SK-N-SH (cell line): ENCODE results near the gene TP73. TPM values are rescaled to one million over a fixed set of nuclear protein-coding genes. Genes with fewer than 3 reads are reported as not detected.

ENCODE experiments used
- CTCF ChIA-PET: fragments of 300-600, 350-600 bp; formaldehyde crosslinking; extraction: SDS; loops from one replicate; lab custom pipeline; 2021; lab: Yijun Ruan, JAX
- POLR2A ChIA-PET: fragments of 350-600 bp; sonication (Branson Sonifier 250); formaldehyde crosslinking; extraction: SDS; loops from one replicate; lab custom pipeline; 2020; ENCODE audit warnings: antibody characterized with exemption, inconsistent platforms; lab: Yijun Ruan, JAX
- DNase-seq: peaks from one replicate; pipeline ENCODE4 v3.0.0; 2012
- H2AFZ ChIP-seq: fragments of 200-600 bp; sonication (generic); 2 replicates; pipeline ENCODE4 v1.8.1; 2016; ENCODE audit warnings: antibody characterized with exemption, mild to moderate bottlenecking, low read depth
- H3F3A ChIP-seq: fragments of 200-600 bp; sonication (generic); replicated peaks from 2 replicates; pipeline ENCODE3; 2016; ENCODE audit warnings: antibody characterized with exemption, mild to moderate bottlenecking; ENCODE audit not compliant: insufficient read depth
- H3K27ac ChIP-seq, 2 experiments: fragments of 200-500 bp in 1 of 2; fragments of 200-600 bp in 1 of 2; sonication (Bioruptor generic) in 1 of 2; sonication (generic), shearing (Covaris generic) in 1 of 2; 2 replicates each; pipeline versions ENCODE4 v1.5.1 to v1.6.1; 2014 to 2016; ENCODE audit warnings: low read depth in 2 of 2, inconsistent platforms in 1 of 2, low read length in 1 of 2, mild to moderate bottlenecking in 1 of 2, mixed read lengths in 1 of 2
- H3K27me3 ChIP-seq: fragments of 200-600 bp; sonication (generic), shearing (Covaris generic); 2 replicates; pipeline ENCODE4 v1.6.1; 2016; ENCODE audit warnings: mixed run types; ENCODE audit not compliant: insufficient read depth
- H3K36me3 ChIP-seq, 2 experiments: fragments of 200-500 bp in 1 of 2; fragments of 200-600 bp in 1 of 2; sonication (Bioruptor generic) in 1 of 2; sonication (generic) in 1 of 2; replicated peaks in 1 of 2; 2 replicates each; pipeline versions ENCODE3 to v1.5.1; 2014 to 2016; ENCODE audit warnings: low read length in 1 of 2, mild to moderate bottlenecking in 1 of 2; ENCODE audit not compliant: insufficient read depth in 2 of 2, control insufficient read depth in 1 of 2
- H3K4me1 ChIP-seq, 2 experiments: fragments of 200-500 bp in 1 of 2; fragments of 200-600 bp in 1 of 2; sonication (Bioruptor generic) in 1 of 2; sonication (generic), shearing (Covaris generic) in 1 of 2; 2 replicates each; pipeline versions ENCODE4 v1.5.1 to v1.6.1; 2014 to 2016; ENCODE audit warnings: low read depth in 1 of 2, low read length in 1 of 2, mixed run types in 1 of 2; ENCODE audit not compliant: insufficient read depth in 2 of 2, control insufficient read depth in 1 of 2
- H3K4me2 ChIP-seq: fragments of 200-600 bp; sonication (generic), shearing (Covaris generic); 2 replicates; pipeline ENCODE4 v1.6.1; 2017; ENCODE audit warnings: mixed run types
- H3K4me3 ChIP-seq, 2 experiments: fragments of 200-500 bp in 1 of 2; fragments of 200-600 bp in 1 of 2; sonication (Bioruptor generic) in 1 of 2; sonication (generic), shearing (Covaris generic) in 1 of 2; 2 replicates each; pipeline versions ENCODE4 v1.5.1 to v1.8.1; 2014 to 2016; ENCODE audit warnings: low read depth in 2 of 2, inconsistent platforms in 1 of 2, low read length in 1 of 2, mild to moderate bottlenecking in 1 of 2, mixed read lengths in 1 of 2, moderate library complexity in 1 of 2
- H3K79me2 ChIP-seq: fragments of 200-600 bp; sonication (generic); 2 replicates; pipeline ENCODE4 v1.8.1; 2017; ENCODE audit warnings: mild to moderate bottlenecking; ENCODE audit not compliant: insufficient read depth
- H3K9ac ChIP-seq: fragments of 200-600 bp; sonication (generic); 2 replicates; pipeline ENCODE4 v1.6.1; 2017; ENCODE audit warnings: mixed run types
- H3K9me2 ChIP-seq: fragments of 200-600 bp; sonication (generic); 2 replicates; pipeline ENCODE4 v1.6.1; 2017; ENCODE audit warnings: mixed run types
- H3K9me3 ChIP-seq: fragments of 200-600 bp; sonication (generic); 2 replicates; pipeline ENCODE4 v1.6.1; 2017; ENCODE audit warnings: mixed run types, mild to moderate bottlenecking, moderate library complexity
- H4K20me1 ChIP-seq: fragments of 200-600 bp; sonication (generic); 2 replicates; pipeline ENCODE4 v1.6.1; 2017; ENCODE audit warnings: mild to moderate bottlenecking, mixed run types; ENCODE audit not compliant: insufficient read depth
- CHD2 ChIP-seq: fragments of 150-350 bp; IDR thresholded peaks from 2 replicates; pipeline ENCODE4 v1.6.1; 2018; ENCODE audit warnings: low read length; ENCODE audit not compliant: partially characterized antibody
- CTCF ChIP-seq: fragments of 200-600 bp; sonication (generic); IDR thresholded peaks from 2 replicates; pipeline ENCODE4 v1.6.1; 2017; ENCODE audit warnings: antibody characterized with exemption, mild to moderate bottlenecking, moderate library complexity
- EP300 ChIP-seq, 2 experiments: IDR thresholded peaks; 2 replicates each; pipeline versions ENCODE4 v1.4.0 to v1.6.1; 2012; ENCODE audit warnings: borderline replicate concordance in 1 of 2, low read depth in 1 of 2, low read length in 1 of 2
- EZH2phosphoT487 ChIP-seq: fragments of 200-600 bp; sonication (generic); IDR thresholded peaks from 2 replicates; pipeline ENCODE4 v1.6.1; 2017; ENCODE audit warnings: low read depth, mixed run types, mild to moderate bottlenecking, antibody characterized with exemption, moderate library complexity, borderline replicate concordance
- GATA2 ChIP-seq: sonication (generic); formaldehyde crosslinking; IDR thresholded peaks from 2 replicates; pipeline ENCODE4 v1.5.0; 2020; ENCODE audit warnings: mild to moderate bottlenecking, missing genetic modification reagents
- NFIC ChIP-seq: IDR thresholded peaks from 2 replicates; pipeline ENCODE4 v1.4.0; 2012; ENCODE audit warnings: borderline replicate concordance
- NRF1 ChIP-seq: IDR thresholded peaks from 2 replicates; pipeline ENCODE4 v1.6.1; 2012; ENCODE audit warnings: low read depth, mild to moderate bottlenecking, low read length
- RAD21 ChIP-seq: IDR thresholded peaks from 2 replicates; pipeline ENCODE4 v1.6.1; 2012; ENCODE audit warnings: mild to moderate bottlenecking, low read length
- RCOR1 ChIP-seq: fragments of 150-350 bp; IDR thresholded peaks from 2 replicates; pipeline ENCODE4 v1.6.1; 2017; ENCODE audit warnings: antibody characterized with exemption, low read length
- RXRA ChIP-seq: IDR thresholded peaks from 2 replicates; pipeline ENCODE4 v1.4.0; 2012; ENCODE audit warnings: low read depth, mild to moderate bottlenecking, borderline replicate concordance
- SIN3A ChIP-seq: IDR thresholded peaks from 2 replicates; pipeline ENCODE4 v1.6.1; 2012; ENCODE audit warnings: low read depth, mild to moderate bottlenecking, low read length, moderate library complexity, borderline replicate concordance
- TCF12 ChIP-seq: IDR thresholded peaks from 2 replicates; pipeline ENCODE4 v1.4.0; 2012
- TEAD4 ChIP-seq: IDR thresholded peaks from 2 replicates; pipeline ENCODE4 v1.4.0; 2012; ENCODE audit warnings: mild to moderate bottlenecking, borderline replicate concordance; ENCODE audit not compliant: insufficient read depth
- ZBTB33 ChIP-seq: IDR thresholded peaks from 2 replicates; pipeline ENCODE4 v1.4.0; 2012; ENCODE audit warnings: low read depth, borderline replicate concordance
- WGBS: methylation state at CpG from one replicate; pipeline ENCODE4 v1.1.6; 2017; ENCODE audit warnings: low lambda C conversion rate; 5-methylcytosine and 5-hydroxymethylcytosine counted together
- polyA plus RNA-seq, 3 experiments: library from polyadenylated mRNA; depleted of rRNA; stranded (reverse); fragments of >200 nt; gene quantifications; 2 replicates each; pipeline ENCODE4 v1.2.3, GENCODE V29; 2012
- TF ChIP-seq, protein P1 (sequence below): fragments of 150-350 bp; IDR thresholded peaks from 2 replicates; pipeline ENCODE4 v1.6.1; 2017; ENCODE audit warnings: antibody characterized with exemption, low read length, low read depth, borderline replicate concordance
- TF ChIP-seq, protein P2 (sequence below): IDR thresholded peaks from 2 replicates; pipeline ENCODE4; 2012

Gene TP73
- polyA plus RNA-seq, 1 of the 3 experiments (the other 2 are of a cell fraction), result 0.64 TPM

DNA sequence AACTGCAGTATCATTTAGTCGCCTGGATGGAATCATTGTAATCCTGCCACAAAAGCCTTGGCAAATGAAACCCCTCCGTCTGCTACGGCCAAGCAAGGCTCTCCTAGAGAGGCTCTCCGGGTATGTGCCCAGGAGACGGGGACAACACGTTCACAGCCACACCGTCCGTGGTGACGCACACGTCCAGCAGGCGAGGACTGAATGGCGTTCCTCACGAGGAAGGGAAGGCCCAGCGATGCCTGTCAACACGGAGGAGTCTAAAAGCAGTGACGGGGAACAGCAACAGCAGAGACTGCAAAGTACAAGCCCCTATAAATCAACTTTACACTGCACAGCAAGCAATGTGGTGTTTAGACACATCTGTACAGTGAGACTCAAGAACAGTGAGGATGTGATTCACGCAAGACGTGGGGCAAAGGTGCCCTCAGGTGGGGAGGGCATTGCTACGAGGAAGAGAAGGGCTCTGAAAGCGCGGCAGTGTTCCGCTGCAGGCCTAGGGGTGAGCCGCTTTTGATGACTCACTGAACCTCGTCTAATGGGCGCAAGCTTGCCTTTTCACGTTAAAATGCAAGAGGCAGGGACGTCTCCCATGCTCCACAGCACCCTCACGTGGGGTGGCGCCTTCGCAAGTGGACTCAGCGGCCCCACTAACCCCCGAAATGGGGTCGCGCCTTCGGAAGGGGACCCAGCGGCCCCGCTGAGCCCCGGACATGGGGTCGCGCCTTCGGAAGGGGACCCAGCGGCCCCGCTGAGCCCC lies 9.2 kb upstream of the TP73 start:
- Histone ChIP-seq H3K4me1 (no peaks in the 10 kb centered on the region), H3K27ac (no peak overlapping the region), H3K9me3 (no peaks in the 10 kb centered on the region), H3K27me3 (no peaks in the 10 kb centered on the region), H3K9me2 (no peaks in the 10 kb centered on the region), H3K9ac (no peak overlapping the region), H2AFZ (no peak overlapping the region), H3F3A (no peaks in the 10 kb centered on the region), H3K4me3 (no peak overlapping the region), H4K20me1 (no peaks in the 10 kb centered on the region), H3K4me2 (no peak overlapping the region), H3K79me2 (peaks cover 2% of the 10 kb centered on the region; the same call in 1 of the 2 replicates), H3K36me3 (peaks cover 7 to 74% of the 10 kb centered on the region in 2 experiments)
- DNase-seq, result no peak
- CTCF ChIA-PET, result no interaction called here
- POLR2A ChIA-PET, result no interaction called here
- 94% methylated on average over 26 of the region's 43 CpGs for WGBS
- TF ChIP-seq ZBTB33, result no peak
- TF ChIP-seq RCOR1, result no peak
- TF ChIP-seq NRF1, result no peak
- TF ChIP-seq EZH2phosphoT487, result no peak
- TF ChIP-seq RXRA, result no peak
- no peak for TF ChIP-seq NFIC
- no peak for TF ChIP-seq CHD2
- TF ChIP-seq EP300 (IDR thresholded peaks at IDR 0.05; ENCODE audit: borderline replicate concordance in 1 of 2, low read depth in 1 of 2, low read length in 1 of 2), result no peak
- TF ChIP-seq, protein P1, sequence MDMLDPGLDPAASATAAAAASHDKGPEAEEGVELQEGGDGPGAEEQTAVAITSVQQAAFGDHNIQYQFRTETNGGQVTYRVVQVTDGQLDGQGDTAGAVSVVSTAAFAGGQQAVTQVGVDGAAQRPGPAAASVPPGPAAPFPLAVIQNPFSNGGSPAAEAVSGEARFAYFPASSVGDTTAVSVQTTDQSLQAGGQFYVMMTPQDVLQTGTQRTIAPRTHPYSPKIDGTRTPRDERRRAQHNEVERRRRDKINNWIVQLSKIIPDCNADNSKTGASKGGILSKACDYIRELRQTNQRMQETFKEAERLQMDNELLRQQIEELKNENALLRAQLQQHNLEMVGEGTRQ, result no peak

DNA sequence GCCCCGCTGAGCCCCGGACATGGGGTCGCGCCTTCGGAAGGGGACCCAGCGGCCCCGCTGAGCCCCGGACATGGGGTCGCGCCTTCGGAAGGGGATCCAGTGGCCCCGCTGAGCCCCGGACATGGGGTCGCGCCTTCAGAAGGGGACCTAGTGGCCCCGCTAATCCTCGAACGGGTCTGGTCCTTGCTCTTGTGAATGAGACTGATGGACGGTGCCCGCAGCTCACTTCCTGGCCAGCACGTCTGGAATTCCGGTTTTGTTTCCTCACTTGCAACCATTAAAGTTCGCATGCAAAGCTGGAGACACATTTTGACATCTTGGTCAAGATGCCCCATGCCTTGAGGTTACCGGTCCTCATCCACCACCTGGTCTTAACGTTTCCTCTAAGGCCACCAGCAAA lies 8.0 kb upstream of the TP73 start:
- 89% methylated on average over 10 of the region's 25 CpGs for WGBS
- Histone ChIP-seq H3K9ac (no peak overlapping the region), H3K4me1 (peaks cover 0 to 9% of the 10 kb centered on the region in 2 experiments; a peak in 2 of 4 replicates), H2AFZ (no peak overlapping the region), H3K27me3 (no peaks in the 10 kb centered on the region), H4K20me1 (no peaks in the 10 kb centered on the region), H3K4me2 (no peak overlapping the region), H3K36me3 (peaks cover 11 to 62% of the 10 kb centered on the region in 2 experiments), H3K4me3 (no peak overlapping the region), H3F3A (no peaks in the 10 kb centered on the region), H3K9me2 (no peaks in the 10 kb centered on the region), H3K9me3 (no peaks in the 10 kb centered on the region), H3K79me2 (peaks cover 14% of the 10 kb centered on the region), H3K27ac (no peak overlapping the region)
- POLR2A ChIA-PET, result no interaction called here
- no peak for TF ChIP-seq TCF12
- no peak for TF ChIP-seq RAD21
- TF ChIP-seq SIN3A, result no peak
- TF ChIP-seq, protein P2, sequence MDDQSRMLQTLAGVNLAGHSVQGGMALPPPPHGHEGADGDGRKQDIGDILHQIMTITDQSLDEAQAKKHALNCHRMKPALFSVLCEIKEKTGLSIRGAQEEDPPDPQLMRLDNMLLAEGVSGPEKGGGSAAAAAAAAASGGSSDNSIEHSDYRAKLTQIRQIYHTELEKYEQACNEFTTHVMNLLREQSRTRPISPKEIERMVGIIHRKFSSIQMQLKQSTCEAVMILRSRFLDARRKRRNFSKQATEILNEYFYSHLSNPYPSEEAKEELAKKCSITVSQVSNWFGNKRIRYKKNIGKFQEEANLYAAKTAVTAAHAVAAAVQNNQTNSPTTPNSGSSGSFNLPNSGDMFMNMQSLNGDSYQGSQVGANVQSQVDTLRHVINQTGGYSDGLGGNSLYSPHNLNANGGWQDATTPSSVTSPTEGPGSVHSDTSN, result no peak
- no peak for TF ChIP-seq CTCF
- no peak for TF ChIP-seq GATA2 (CRISPR knock-in tag)
- no peak for TF ChIP-seq TEAD4
- TF ChIP-seq CHD2, result no peak
- TF ChIP-seq RCOR1, result no peak
- CTCF ChIA-PET, result interaction anchor here (1.3 kb wide), 1 partner anchor 30 kb away, joined by 3 read pairs; no protein-coding TSS in a partner anchor
- DNase-seq, result no peak
